IPS-18a (cell line): ENCODE results near the gene SH3D19.
"Not testable (repeated sequence)": the region's sequence is repeated elsewhere in the genome, so short reads cannot be mapped to it uniquely, and the experiment has no call there.

ENCODE experiments used
- H3K27ac ChIP-seq: one replicate; pipeline ENCODE4 v1.5.1; 2013; ENCODE audit warnings: low read length
- H3K27me3 ChIP-seq: one replicate; pipeline ENCODE4 v1.6.1; 2013; ENCODE audit warnings: mild to moderate bottlenecking, low read length; ENCODE audit not compliant: control insufficient read depth, insufficient read depth
- H3K36me3 ChIP-seq: one replicate; pipeline ENCODE4 v1.6.1; 2013; ENCODE audit warnings: low read depth, low read length; ENCODE audit not compliant: control insufficient read depth
- H3K4me1 ChIP-seq: one replicate; pipeline ENCODE4 v1.6.1; 2013; ENCODE audit warnings: low read depth, low read length; ENCODE audit not compliant: control insufficient read depth
- H3K4me3 ChIP-seq: one replicate; pipeline ENCODE4 v1.5.1; 2013; ENCODE audit warnings: low read length
- H3K9ac ChIP-seq: one replicate; pipeline ENCODE4 v1.6.1; 2013; ENCODE audit warnings: mild to moderate bottlenecking, low read length, moderate library complexity
- H3K9me3 ChIP-seq: one replicate; pipeline ENCODE4 v1.6.1; 2013; ENCODE audit warnings: low read depth, low read length; ENCODE audit not compliant: control insufficient read depth

SH3D19 gene

DNA sequence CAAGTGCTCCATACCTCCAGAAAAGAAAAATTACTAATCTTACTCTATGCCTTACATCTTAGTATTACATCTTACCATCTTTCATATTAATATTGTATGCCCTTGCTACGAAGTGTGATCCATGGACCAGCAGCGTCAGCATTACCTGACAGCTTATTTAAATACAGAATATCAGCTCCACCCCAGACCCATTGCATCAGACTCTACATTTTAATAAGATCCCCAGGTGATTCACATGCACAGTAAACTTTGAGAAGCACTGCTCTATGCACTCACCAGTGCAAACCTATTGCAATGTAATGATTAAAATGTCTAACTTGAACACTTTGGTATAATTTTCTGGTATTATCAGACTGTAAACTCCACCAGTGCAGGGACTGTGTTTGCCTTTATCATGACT, 14.1 kb upstream of the SH3D19 start:
- H3K9ac ChIP-seq: no peak overlapping the region
- no peaks in the 10 kb centered on the region for H3K4me1 ChIP-seq
- H3K27me3 ChIP-seq: no peaks in the 10 kb centered on the region
- H3K9me3 ChIP-seq: no peaks in the 10 kb centered on the region
- no peaks in the 10 kb centered on the region for H3K36me3 ChIP-seq
- H3K27ac ChIP-seq: no peak overlapping the region
- H3K4me3 ChIP-seq: no peak overlapping the region

DNA sequence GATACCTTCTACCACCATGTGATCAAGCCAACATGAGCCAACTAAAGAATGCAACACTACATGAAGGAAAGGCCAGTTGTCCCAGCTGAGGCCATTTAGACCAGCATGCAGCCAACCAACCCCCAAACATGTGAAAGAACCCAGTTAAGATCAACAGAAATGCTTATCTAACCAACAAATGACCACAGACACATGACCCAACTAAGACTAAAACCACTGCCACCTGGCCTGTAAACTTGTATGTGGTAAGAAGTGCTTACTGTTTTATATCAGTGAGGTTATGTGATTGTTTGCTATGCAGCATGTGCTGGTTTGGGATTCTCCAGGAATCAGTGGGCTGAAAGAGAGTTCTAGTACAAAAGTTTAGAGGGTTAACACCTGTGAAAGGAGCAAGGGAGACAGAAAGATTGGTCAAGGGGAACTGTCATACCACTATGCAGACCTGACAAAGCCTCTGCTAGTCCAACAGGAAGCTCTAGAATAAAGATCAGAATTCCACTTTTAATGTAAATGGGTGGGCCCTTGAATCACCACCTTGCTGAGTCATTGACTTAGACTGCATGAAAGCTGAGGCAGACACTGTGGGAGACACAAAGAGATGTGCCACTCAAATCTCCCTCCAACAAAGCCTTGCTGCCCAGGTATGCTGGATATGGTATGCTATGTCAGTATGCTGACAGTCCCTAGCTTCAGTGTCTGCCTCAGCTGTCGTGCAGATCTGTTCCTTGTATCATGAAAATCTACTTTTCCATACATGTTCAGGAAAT, 6.1 kb upstream of the SH3D19 start:
- H3K27me3 ChIP-seq: no peaks in the 10 kb centered on the region
- H3K4me1 ChIP-seq: no peaks in the 10 kb centered on the region
- no peak overlapping the region for H3K4me3 ChIP-seq
- no peaks in the 10 kb centered on the region for H3K9me3 ChIP-seq
- H3K36me3 ChIP-seq: no peaks in the 10 kb centered on the region
- H3K9ac ChIP-seq: no peak overlapping the region
- no peak overlapping the region for H3K27ac ChIP-seq

- H3K36me3 ChIP-seq: no peaks in the 10 kb centered on the region
- no peak overlapping the region for H3K27ac ChIP-seq
- no peaks in the 10 kb centered on the region for H3K4me1 ChIP-seq
- H3K9ac ChIP-seq: no peak overlapping the region
- no peak overlapping the region for H3K4me3 ChIP-seq
- no peaks in the 10 kb centered on the region for H3K27me3 ChIP-seq
- no peaks in the 10 kb centered on the region for H3K9me3 ChIP-seq
These were observed 4.0 kb upstream of the SH3D19 start for GRCh38 chr4:151329217-151330007.

DNA sequence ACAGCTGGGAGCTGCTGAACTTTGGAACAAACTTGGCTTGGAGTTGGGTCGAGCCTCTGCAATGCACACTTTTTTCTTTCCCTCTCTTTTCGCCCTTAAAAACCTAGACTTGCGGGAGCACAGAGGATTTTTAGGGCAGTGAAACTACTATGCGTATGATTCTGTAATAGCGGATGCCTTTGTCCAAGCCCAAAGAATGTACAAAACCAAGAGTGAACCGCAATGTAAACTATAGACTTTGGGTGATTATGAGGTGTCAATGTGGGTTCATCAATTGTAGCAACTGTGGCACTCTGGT, 493 bp upstream of the SH3D19 start:
- no peaks in the 10 kb centered on the region for H3K27me3 ChIP-seq
- H3K4me3 ChIP-seq: peak overlapping the region; percentile 73
- H3K9ac ChIP-seq: peak overlapping the region; percentile 88
- H3K27ac ChIP-seq: no peak overlapping the region
- H3K36me3 ChIP-seq: no peaks in the 10 kb centered on the region
- H3K9me3 ChIP-seq: no peaks in the 10 kb centered on the region
- peaks cover 16% of the 10 kb centered on the region for H3K4me1 ChIP-seq

DNA sequence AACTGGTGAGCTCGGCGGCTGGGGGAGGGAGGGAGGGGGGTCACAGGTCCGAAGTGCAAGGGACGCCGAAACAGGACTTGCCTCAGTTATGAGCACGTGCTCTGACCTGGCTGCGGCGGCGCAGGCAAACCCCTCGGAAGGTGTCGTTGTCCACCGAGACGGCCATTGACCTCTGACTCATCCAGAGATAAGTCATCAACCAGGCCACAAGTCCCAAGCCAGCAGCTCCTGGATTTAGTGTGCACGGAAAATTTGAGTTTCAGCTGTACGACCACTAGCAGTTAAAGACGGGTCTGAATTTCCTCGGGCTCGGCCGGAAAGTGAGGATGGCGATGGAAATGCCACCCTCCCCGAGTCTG, 674 bp downstream of the SH3D19 start:
- Histone ChIP-seq H3K36me3 (no peaks in the 10 kb centered on the region), H3K4me3 (peak overlapping the region; percentile 73), H3K9ac (peak overlapping the region; percentile 88), H3K4me1 (peaks cover 16% of the 10 kb centered on the region), H3K9me3 (no peaks in the 10 kb centered on the region), H3K27ac (peak overlapping the region; percentile 21), H3K27me3 (no peaks in the 10 kb centered on the region)

DNA sequence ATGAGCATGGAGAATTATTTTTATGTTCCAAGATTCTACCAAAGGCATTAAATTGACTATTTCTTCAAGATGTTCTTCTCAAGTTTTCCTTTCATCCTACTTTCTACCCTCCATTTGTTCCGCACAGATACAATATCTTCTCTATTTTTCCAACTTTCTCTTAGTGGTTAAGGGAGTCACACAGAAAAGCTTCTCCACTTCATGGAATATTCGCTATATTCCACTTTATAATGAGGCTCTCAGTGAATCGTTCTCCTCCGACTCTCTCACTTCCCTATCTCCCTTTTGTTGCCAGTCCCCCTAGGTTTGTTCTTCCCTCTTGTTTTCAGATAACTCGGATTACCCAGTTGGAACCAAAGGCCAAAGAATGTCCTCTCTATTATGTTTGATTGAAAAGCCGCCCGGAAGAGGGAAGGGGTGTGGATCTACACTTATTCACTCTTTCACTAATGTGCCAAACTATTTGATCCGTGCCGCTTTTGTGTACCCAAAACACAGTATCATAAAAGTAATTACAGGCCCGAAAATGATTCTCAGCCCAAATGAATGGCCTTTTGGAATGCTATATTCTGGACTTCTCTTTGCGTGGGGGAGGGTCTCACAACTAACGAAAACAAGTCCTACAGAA, 1.2 kb downstream of the SH3D19 start:
- Histone ChIP-seq H3K27me3 (no peaks in the 10 kb centered on the region), H3K9me3 (no peaks in the 10 kb centered on the region), H3K27ac (peak overlapping the region; percentile 32), H3K4me1 (peaks cover 16% of the 10 kb centered on the region), H3K9ac (peak overlapping the region; percentile 88), H3K4me3 (peak overlapping the region; percentile 73), H3K36me3 (no peaks in the 10 kb centered on the region)

- H3K27ac ChIP-seq: no peak overlapping the region
- peaks cover 16% of the 10 kb centered on the region for H3K4me1 ChIP-seq
- no peaks in the 10 kb centered on the region for H3K9me3 ChIP-seq
- no peaks in the 10 kb centered on the region for H3K36me3 ChIP-seq
- H3K27me3 ChIP-seq: no peaks in the 10 kb centered on the region
- peak overlapping the region; percentile 73 for H3K4me3 ChIP-seq
- peak overlapping the region; percentile 88 for H3K9ac ChIP-seq
These were observed 1.7 kb downstream of the SH3D19 start for GRCh38 chr4:151323667-151324066.

DNA sequence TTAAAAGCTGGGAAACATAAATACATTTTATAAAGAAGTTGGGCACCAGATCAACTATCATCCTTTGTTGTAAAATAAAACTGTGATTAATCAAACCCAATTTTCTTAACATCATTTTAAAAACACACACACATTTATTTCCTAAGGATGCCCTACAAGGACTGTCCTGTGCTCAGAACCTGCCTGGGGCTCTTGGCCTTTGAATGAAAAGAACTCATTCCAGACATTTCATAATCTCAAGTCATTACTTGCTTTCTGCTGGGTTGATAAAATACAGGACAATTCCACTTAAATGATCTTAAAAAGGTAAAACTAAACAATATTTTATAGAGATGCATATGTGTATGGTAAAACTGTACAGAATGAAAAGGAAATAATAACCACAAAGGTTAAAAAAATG, 2.8 kb downstream of the SH3D19 start:
- peaks cover 16% of the 10 kb centered on the region for H3K4me1 ChIP-seq
- H3K9me3 ChIP-seq: no peaks in the 10 kb centered on the region
- H3K27me3 ChIP-seq: no peaks in the 10 kb centered on the region
- H3K27ac ChIP-seq: no peak overlapping the region
- H3K4me3 ChIP-seq: peak overlapping the region; percentile 73
- no peaks in the 10 kb centered on the region for H3K36me3 ChIP-seq
- H3K9ac ChIP-seq: no peak overlapping the region

- not testable (repeated sequence) for H3K4me3 ChIP-seq, H3K9me3 ChIP-seq, H3K9ac ChIP-seq, H3K27me3 ChIP-seq, H3K27ac ChIP-seq, H3K36me3 ChIP-seq
- peaks cover 16% of the 10 kb centered on the region for H3K4me1 ChIP-seq
These were observed 3.2 kb downstream of the SH3D19 start for GRCh38 chr4:151322161-151322560.

GRCh38 chr4:151321586-151321985, 3.8 kb downstream of the SH3D19 start:
- Histone ChIP-seq H3K4me3 (no peak overlapping the region), H3K9ac (no peak overlapping the region), H3K9me3 (no peaks in the 10 kb centered on the region), H3K27me3 (no peaks in the 10 kb centered on the region), H3K36me3 (no peaks in the 10 kb centered on the region), H3K4me1 (peaks cover 16% of the 10 kb centered on the region), H3K27ac (no peak overlapping the region)

DNA sequence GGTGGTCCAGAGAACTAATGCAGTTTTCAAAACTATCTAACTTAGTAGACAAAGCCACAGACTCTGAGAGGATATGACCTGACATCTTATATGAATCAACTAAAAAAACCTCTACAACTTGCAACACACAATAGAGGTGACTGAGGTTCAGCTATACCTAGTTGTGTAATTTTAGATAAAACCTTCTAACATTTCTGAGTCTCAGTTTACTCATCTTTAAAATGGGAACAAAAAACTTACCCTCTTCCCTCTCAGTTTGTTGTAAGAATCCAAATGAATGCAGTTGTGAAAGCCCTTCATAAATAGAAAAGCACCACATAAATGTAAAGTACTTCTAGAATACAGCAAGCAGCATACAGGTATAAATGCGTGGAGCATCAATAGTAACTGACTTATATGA, 5.9 kb downstream of the SH3D19 start:
- Histone ChIP-seq H3K4me1 (peaks cover 17% of the 10 kb centered on the region), H3K27me3 (no peaks in the 10 kb centered on the region), H3K9me3 (no peaks in the 10 kb centered on the region), H3K36me3 (no peaks in the 10 kb centered on the region), H3K9ac (no peak overlapping the region), H3K27ac (no peak overlapping the region), H3K4me3 (no peak overlapping the region)
